Measurements from ENCODE around the gene PATL1. TPM values are rescaled to one million over a fixed set of nuclear protein-coding genes. Genes with fewer than 3 reads are reported as not detected.

The PATL1 gene
- total and polyA plus RNA-seq, 2 experiments from 2014 or later, result 12.9 to 19.6 TPM

GRCh38 chr11:59616396-59616982, 52.3 kb downstream of the PATL1 start:
- Histone ChIP-seq H3K4me1 (ENCODE audit: insufficient read depth) (peaks cover 8% of the 10 kb centered on the region), H3K27ac (ENCODE audit: low read depth) (peak overlapping the region; percentile 5; the same call in 1 of the 2 replicates), H3F3A (replicated peaks; ENCODE audit: low read depth) (no peaks in the 10 kb centered on the region), H3K79me2 (replicated peaks; ENCODE audit: insufficient read depth) (peaks cover 35% of the 10 kb centered on the region), H3K9me2 (ENCODE audit: insufficient read depth) (no peaks in the 10 kb centered on the region), H3K4me3 (peak overlapping the region; percentile 90), H4K20me1 (replicated peaks; ENCODE audit: insufficient read depth) (peaks cover 22% of the 10 kb centered on the region), H3K36me3 (ENCODE audit: insufficient read depth) (no peaks in the 10 kb centered on the region), H3K4me2 (peak overlapping the region; percentile 78), H3K27me3 (ENCODE audit: insufficient read depth) (no peaks in the 10 kb centered on the region), H2AFZ (peak overlapping the region; percentile 60)
- Mint-ChIP-seq H3K4me1 (peaks cover 12% of the 10 kb centered on the region), H3K27ac (peak overlapping the region; percentile 98), H3K9me3 (no peaks in the 10 kb centered on the region), H3K4me3 (peak overlapping the region; percentile 92), H3K36me3 (ENCODE audit: low read depth) (0 out of 3 replicates have a peak, but pooled peaks cover 5% of the 10 kb centered on the region), H3K27me3 (ENCODE audit: insufficient read depth, low read depth, poor library complexity) (no peaks in the 10 kb centered on the region)
- DNase-seq (ENCODE audit: low spot score) (no peak), ATAC-seq (peak; percentile 3)
- no peak for TF ChIP-seq CREB1 (CRISPR knock-in tag; IDR thresholded peaks at IDR 0.05; ENCODE audit: low read depth)
- TF ChIP-seq ETS1 (IDR thresholded peaks at IDR 0.05), result no peak
- TF ChIP-seq NANOG (IDR thresholded peaks at IDR 0.05; ENCODE audit: borderline replicate concordance), result no peak
- 0 out of 2 replicates have a peak, but pooled peaks have one; percentile 29 for TF ChIP-seq POLR2AphosphoS5 (IDR thresholded peaks at IDR 0.05; ENCODE audit: low read depth)

GRCh38 chr11:59615637-59616395, 53.0 kb downstream of the PATL1 start, which contains the start of gene OSBP:
Gene OSBP, minus strand, starts transcription at chr11:59615774. Its CDS starts 110 bp downstream, at chr11:59615664.
- Histone ChIP-seq H3K4me2 (peak within 1 kb of the TSS; percentile 93), H3F3A (replicated peaks; ENCODE audit: low read depth) (no peaks in the 10 kb centered on the region), H2AFZ (peak within 1 kb of the TSS; percentile 60), H3K27me3 (ENCODE audit: insufficient read depth) (no peaks in the 10 kb centered on the region), H4K20me1 (replicated peaks; ENCODE audit: insufficient read depth) (peaks cover 28% of the 10 kb centered on the region), H3K27ac (ENCODE audit: low read depth) (peak within 1 kb of the TSS; percentile 5), H3K4me1 (ENCODE audit: insufficient read depth) (peaks cover 8% of the 10 kb centered on the region), H3K36me3 (ENCODE audit: insufficient read depth) (no peaks in the 10 kb centered on the region), H3K79me2 (replicated peaks; ENCODE audit: insufficient read depth) (peaks cover 42% of the 10 kb centered on the region), H3K4me3 (peak within 1 kb of the TSS; percentile 90), H3K9me2 (ENCODE audit: insufficient read depth) (no peaks in the 10 kb centered on the region)
- DNase-seq (ENCODE audit: low spot score) (peak; percentile 99), ATAC-seq (peak; percentile 95)
- Mint-ChIP-seq H3K27ac (peak within 1 kb of the TSS; percentile 98), H3K4me3 (peak within 1 kb of the TSS; percentile 92), H3K4me1 (peaks cover 12% of the 10 kb centered on the region), H3K27me3 (ENCODE audit: insufficient read depth, low read depth, poor library complexity) (no peaks in the 10 kb centered on the region), H3K36me3 (ENCODE audit: low read depth) (0 out of 3 replicates have a peak, but pooled peaks cover 5% of the 10 kb centered on the region), H3K9me3 (no peaks in the 10 kb centered on the region)
- TF ChIP-seq CREB1 (CRISPR knock-in tag; IDR thresholded peaks at IDR 0.05; ENCODE audit: low read depth) (peak; percentile 95), REST (IDR thresholded peaks at IDR 0.05; ENCODE audit: unreplicated experiment) (no peak), POLR2AphosphoS5 (IDR thresholded peaks at IDR 0.05; ENCODE audit: low read depth) (peak; percentile 58)
